Heart left ventricle (tissue), 13 donors: ENCODE measurements around the gene ENOX2.

ENCODE experiments used
- POLR2A ChIP-seq, 2 donors: fragments of 450-650 bp; IDR thresholded peaks; one replicate each; pipeline ENCODE4 v1.6.1; 2017; ENCODE audit warnings: antibody characterized with exemption in 2 of 2, mild to moderate bottlenecking in 2 of 2, moderate library complexity in 2 of 2
- TF ChIP-seq, protein P1 (sequence below), 12 donors: fragments of 200-600 bp; sonication (generic) in 4 of 12; IDR thresholded peaks; one replicate each; pipeline versions ENCODE4 v1.5.0 to v1.8.0; 2018 to 2022; ENCODE audit warnings: antibody characterized with exemption in 12 of 12, mild to moderate bottlenecking in 5 of 12
- donor health status: ischemic (EF 13 %, LVEDD 7.1; RV severe dilation, severe dysfunction).
- donor health status: DM: no; HTN: yes; CAD: no.
- donor health status: DM: no; HTN: no; CAD: no.
- donor health status: ischemic (EF 25% LVEDD 6.9; RV normal size, moderate dysfunction).
- donor health status: ischemic (EF 25% LVEDD 5.7; RV mildly dilated, moderate dysfunction).
- donor health status: ischemic (EF 35%, LVEDD 5.7; RV mildly dilated, moderate dysfunction).
- donor health status: nonischemic (EF 11% LVEDD 7.7; RV severe dilation, severe dysfunction).
- donor health status: DM: yes; HTN: yes; CAD: no.
- donor health status: PGD.
- donor health status: ischemic (EF 29% LVEDD 5.4; RV normal size, mild dysfunction).
- donor health status: nonischemic (EF 23%, LVEDD 6.1; RV moderate dilation, normal function).

DNA sequence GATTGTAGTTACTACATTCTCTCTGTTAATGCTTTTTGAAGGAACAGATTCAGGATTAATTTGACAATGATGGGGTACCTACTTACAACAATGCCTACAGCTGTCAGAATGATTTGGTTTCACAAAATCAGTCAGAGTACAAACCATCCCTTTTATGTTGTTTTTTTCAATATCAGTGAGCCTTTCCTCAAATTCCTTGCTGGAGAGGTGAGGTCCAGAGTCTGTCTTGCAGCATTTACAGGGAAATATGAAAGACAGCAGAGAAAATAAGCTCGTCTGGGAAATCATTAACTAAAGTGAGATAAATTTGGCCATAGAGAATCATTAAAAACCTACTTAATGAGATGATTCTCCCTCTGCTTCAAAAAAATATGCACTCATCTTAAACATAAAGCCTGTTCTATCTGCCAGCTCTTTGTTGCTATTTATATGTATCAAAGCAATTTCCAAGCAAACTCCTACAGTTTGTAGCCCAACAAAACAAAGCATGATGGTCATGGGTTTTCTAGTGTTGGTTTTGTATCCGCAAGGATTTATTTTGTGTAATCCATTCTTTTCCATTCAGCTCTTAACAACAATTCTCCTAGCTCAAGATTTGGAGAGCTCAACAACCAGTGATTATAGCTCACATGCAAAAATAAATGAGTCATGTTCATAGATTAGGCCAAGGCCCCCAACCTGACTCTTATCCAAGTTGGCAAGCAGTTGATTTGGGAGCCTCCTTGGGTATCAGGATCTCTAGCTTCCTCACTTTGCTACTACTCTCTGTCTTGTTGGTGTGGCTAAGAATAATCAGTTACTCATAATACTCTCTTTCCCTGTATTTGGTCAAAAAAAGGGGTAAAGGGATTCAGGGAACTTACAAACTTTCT lies 222.6 kb downstream of the ENOX2 start:
- TF ChIP-seq, protein P1, sequence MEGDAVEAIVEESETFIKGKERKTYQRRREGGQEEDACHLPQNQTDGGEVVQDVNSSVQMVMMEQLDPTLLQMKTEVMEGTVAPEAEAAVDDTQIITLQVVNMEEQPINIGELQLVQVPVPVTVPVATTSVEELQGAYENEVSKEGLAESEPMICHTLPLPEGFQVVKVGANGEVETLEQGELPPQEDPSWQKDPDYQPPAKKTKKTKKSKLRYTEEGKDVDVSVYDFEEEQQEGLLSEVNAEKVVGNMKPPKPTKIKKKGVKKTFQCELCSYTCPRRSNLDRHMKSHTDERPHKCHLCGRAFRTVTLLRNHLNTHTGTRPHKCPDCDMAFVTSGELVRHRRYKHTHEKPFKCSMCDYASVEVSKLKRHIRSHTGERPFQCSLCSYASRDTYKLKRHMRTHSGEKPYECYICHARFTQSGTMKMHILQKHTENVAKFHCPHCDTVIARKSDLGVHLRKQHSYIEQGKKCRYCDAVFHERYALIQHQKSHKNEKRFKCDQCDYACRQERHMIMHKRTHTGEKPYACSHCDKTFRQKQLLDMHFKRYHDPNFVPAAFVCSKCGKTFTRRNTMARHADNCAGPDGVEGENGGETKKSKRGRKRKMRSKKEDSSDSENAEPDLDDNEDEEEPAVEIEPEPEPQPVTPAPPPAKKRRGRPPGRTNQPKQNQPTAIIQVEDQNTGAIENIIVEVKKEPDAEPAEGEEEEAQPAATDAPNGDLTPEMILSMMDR (IDR thresholded peaks at IDR 0.05): no peak
- TF ChIP-seq POLR2A (IDR thresholded peaks at IDR 0.05): no peak
